Measurements from ENCODE around the gene NLRC5. TPM values are rescaled to one million over a fixed set of nuclear protein-coding genes. Genes with fewer than 3 reads are reported as not detected.
A peak's percentile ranks its signal among the peaks of the same experiment; 100 is the strongest.

The NLRC5 gene
- total RNA-seq, 1 donor from 2014 or later = 47.5 TPM

DNA sequence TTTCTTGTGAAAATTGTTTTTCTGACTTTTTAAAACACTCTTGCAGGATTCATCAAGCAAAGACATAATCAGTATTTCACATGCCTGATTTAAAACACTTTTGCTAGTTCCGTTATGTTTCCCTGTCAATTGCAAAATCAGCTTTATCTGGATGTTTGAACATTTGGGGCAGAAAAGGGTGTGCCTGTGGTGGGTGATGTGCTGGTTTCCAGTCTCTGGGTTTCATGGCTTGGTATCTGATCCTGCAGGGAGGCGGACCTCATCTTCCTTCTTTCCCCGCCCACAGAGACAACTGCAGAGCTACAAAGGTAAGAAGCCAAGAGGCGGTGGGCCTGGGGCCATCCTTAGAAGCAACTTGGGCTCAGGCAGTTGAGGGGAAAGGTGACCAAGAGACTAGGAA is 41.8 kb downstream of the NLRC5 start:
- Histone ChIP-seq H3K9me3 (no peaks in the 10 kb centered on the region), H3K36me3 (peaks cover 28% of the 10 kb centered on the region), H3K4me1 (no peaks in the 10 kb centered on the region), H3K4me3 (no peak overlapping the region), H3K27ac (no peak overlapping the region), H3K27me3 (ENCODE audit: low read depth) (no peaks in the 10 kb centered on the region)
- DNase-seq = no peak
- intact Hi-C loops (cut with DNase I) = no loop called here
- ATAC-seq = no peak
- TF ChIP-seq, protein P1, sequence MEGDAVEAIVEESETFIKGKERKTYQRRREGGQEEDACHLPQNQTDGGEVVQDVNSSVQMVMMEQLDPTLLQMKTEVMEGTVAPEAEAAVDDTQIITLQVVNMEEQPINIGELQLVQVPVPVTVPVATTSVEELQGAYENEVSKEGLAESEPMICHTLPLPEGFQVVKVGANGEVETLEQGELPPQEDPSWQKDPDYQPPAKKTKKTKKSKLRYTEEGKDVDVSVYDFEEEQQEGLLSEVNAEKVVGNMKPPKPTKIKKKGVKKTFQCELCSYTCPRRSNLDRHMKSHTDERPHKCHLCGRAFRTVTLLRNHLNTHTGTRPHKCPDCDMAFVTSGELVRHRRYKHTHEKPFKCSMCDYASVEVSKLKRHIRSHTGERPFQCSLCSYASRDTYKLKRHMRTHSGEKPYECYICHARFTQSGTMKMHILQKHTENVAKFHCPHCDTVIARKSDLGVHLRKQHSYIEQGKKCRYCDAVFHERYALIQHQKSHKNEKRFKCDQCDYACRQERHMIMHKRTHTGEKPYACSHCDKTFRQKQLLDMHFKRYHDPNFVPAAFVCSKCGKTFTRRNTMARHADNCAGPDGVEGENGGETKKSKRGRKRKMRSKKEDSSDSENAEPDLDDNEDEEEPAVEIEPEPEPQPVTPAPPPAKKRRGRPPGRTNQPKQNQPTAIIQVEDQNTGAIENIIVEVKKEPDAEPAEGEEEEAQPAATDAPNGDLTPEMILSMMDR (IDR thresholded peaks at IDR 0.05) = no peak

DNA sequence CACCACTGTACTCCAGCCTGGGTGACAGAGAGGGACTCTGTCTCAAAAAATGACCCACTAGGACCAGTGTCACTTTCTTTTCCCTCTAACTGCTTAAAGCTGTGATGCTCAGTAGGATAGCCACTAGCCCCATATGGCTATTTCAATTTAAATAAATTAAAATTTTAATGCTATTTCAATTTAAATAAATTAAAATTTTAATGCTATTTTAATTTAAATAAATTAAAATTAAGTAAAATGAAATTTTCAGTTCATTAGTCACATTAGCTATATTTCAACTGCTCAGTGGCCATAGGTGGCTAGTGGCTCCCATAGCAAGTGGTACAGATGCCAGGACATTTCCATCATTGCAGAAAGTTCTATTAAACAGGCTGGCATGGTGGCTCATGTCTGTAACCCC is 43.0 kb downstream of the NLRC5 start:
- H3K27me3 ChIP-seq (ENCODE audit: low read depth) = no peaks in the 10 kb centered on the region
- no peak for DNase-seq
- H3K9me3 ChIP-seq = no peaks in the 10 kb centered on the region
- no peaks in the 10 kb centered on the region for H3K4me1 ChIP-seq
- no peak overlapping the region for H3K27ac ChIP-seq
- H3K4me3 ChIP-seq = no peak overlapping the region
- H3K36me3 ChIP-seq = peaks cover 34% of the 10 kb centered on the region
- intact Hi-C loops (cut with DNase I) = no loop called here
- TF ChIP-seq, protein P1 (IDR thresholded peaks at IDR 0.05) = no peak
- no peak for ATAC-seq

DNA sequence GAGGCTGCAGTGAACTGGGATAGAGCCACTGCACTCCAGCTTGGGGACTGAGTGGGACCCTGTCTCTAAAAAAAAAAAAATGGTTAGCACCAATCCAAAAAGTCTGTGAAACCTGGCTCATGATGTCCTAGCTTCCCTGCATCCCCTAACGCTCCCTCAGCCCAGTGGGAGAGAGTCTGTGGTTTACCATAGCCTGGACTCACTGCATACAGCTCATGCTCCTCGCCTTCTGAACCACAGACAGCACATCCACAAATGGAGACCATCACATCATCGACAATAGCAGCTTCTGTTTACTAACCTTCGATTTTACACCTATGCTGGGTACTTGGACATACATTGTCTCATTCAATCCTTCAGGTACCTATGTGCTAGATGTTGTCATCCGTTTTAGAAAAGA is 43.6 kb downstream of the NLRC5 start:
- Histone ChIP-seq H3K9me3 (no peaks in the 10 kb centered on the region), H3K27me3 (ENCODE audit: low read depth) (no peaks in the 10 kb centered on the region), H3K4me3 (no peak overlapping the region), H3K36me3 (peaks cover 36% of the 10 kb centered on the region), H3K4me1 (peaks cover 1% of the 10 kb centered on the region), H3K27ac (no peak overlapping the region)
- DNase-seq = no peak
- TF ChIP-seq, protein P1 (IDR thresholded peaks at IDR 0.05) = no peak
- no peak for ATAC-seq
- intact Hi-C loops (cut with DNase I) = no loop called here

DNA sequence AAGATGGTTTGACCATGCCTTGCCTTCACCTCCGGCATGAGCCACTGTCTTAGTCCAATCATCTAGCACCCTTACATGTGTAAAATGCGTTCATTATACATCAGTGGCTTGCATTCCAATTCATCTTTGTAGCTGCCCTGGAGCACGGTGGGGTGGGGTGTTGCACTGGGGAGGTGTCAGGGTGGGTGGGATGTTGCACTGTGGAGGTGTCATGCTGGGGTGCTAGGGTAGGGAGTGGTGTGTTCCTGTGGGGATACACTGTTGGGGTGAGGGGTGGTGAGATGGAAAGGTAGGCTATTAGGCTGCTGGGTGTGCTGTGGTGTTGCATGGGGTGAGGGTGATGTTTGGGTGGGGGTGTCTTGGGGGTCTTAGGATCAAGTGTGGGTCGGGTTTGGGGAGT is 47.0 kb downstream of the NLRC5 start:
- intact Hi-C loops (cut with DNase I) = no loop called here
- H3K36me3 ChIP-seq = peaks cover 48% of the 10 kb centered on the region
- TF ChIP-seq, protein P1 (IDR thresholded peaks at IDR 0.05) = no peak
- H3K4me1 ChIP-seq = peaks cover 28% of the 10 kb centered on the region
- ATAC-seq (no peak), DNase-seq (no peak)
- no peak overlapping the region for H3K27ac ChIP-seq
- no peak overlapping the region for H3K4me3 ChIP-seq
- H3K27me3 ChIP-seq (ENCODE audit: low read depth) = no peaks in the 10 kb centered on the region
- no peaks in the 10 kb centered on the region for H3K9me3 ChIP-seq

DNA sequence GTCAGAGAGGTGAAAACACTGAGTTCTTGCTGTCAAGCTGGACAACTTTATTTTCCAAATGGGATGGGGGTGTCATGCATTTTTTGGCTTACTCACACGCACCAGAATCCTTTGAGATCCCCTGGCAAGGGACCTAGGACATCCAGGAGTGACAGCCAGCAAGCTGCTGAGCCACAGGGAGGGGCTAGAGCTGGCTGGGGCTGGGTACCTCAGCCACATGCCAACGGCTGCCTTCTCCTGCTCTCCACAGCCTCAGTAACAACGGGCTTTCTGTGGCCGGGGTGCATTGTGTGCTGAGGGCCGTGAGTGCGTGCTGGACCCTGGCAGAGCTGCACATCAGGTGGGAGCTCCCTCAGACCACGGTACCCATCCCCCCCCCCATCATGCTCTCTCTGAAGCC is 47.6 kb downstream of the NLRC5 start:
- H3K9me3 ChIP-seq = no peaks in the 10 kb centered on the region
- H3K4me3 ChIP-seq = no peak overlapping the region
- DNase-seq = no peak
- H3K27ac ChIP-seq = no peak overlapping the region
- no peaks in the 10 kb centered on the region for H3K27me3 ChIP-seq (ENCODE audit: low read depth)
- intact Hi-C loops (cut with DNase I) = no loop called here
- H3K4me1 ChIP-seq = peaks cover 30% of the 10 kb centered on the region
- TF ChIP-seq, protein P1 (IDR thresholded peaks at IDR 0.05) = no peak
- H3K36me3 ChIP-seq = peaks cover 46% of the 10 kb centered on the region
- ATAC-seq = no peak

DNA sequence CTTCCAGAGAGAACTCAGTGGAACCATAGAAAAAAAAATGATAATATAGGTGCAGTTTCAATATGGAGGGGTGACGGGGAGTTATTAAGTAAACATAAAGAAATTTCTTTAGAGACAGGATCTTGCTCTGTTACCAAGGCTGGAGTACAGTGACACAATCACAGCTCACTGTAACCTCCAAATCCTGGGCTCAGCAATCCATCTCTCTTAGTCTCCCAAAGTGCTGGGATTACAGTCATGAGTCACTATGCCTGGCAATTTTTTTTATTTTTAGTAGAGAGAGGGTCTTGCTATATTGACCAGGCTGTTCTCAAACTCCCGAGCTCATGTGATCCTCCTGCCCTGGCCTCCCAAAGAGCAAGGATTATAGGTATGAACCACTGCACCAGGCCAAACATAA is 48.8 kb downstream of the NLRC5 start:
- Histone ChIP-seq H3K4me3 (no peak overlapping the region), H3K4me1 (peaks cover 39% of the 10 kb centered on the region), H3K9me3 (no peaks in the 10 kb centered on the region), H3K36me3 (peaks cover 59% of the 10 kb centered on the region), H3K27ac (peak overlapping the region; percentile 58), H3K27me3 (ENCODE audit: low read depth) (no peaks in the 10 kb centered on the region)
- DNase-seq = no peak
- TF ChIP-seq, protein P1 (IDR thresholded peaks at IDR 0.05) = no peak
- intact Hi-C loops (cut with DNase I) = no loop called here
- no peak for ATAC-seq

Data from lower lobe of right lung (tissue), 2 donors.